ENCODE measurements around the gene OR5H6.

DNA sequence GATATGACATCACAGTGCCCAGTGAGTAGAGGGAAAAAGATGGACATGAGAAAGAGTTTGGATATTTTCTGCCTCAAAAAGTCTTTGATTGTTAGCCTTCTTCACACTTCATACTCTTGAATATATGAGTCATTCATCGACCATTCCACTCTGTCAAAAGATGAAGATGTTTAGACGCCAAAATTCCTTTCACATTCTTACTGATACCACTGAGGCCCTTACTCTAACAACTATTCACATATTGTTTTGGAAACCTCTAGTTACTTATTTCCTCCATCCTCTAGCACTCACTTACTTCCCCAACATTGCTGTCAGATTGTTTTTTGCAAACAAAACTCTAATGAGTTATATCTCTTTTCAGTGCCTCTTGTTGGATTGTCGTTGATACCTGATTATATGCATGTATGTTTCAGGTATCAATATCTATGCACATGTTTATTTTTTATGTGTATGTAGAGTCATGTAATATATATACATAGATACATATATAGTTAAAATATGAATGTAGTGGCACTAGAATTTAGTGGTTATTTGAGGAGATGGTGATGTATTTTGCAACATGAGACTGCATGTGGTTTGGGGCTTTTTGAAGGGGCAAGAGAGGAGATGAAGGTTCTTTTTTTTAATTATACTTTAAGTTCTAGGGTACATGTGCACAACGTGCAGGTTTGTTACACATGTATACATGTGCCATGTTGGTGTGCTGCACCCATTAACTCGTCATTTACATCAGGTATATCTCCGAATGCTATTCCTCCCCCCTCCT, 40.0 kb upstream of the OR5H6 start:
- TF ChIP-seq, protein P1, sequence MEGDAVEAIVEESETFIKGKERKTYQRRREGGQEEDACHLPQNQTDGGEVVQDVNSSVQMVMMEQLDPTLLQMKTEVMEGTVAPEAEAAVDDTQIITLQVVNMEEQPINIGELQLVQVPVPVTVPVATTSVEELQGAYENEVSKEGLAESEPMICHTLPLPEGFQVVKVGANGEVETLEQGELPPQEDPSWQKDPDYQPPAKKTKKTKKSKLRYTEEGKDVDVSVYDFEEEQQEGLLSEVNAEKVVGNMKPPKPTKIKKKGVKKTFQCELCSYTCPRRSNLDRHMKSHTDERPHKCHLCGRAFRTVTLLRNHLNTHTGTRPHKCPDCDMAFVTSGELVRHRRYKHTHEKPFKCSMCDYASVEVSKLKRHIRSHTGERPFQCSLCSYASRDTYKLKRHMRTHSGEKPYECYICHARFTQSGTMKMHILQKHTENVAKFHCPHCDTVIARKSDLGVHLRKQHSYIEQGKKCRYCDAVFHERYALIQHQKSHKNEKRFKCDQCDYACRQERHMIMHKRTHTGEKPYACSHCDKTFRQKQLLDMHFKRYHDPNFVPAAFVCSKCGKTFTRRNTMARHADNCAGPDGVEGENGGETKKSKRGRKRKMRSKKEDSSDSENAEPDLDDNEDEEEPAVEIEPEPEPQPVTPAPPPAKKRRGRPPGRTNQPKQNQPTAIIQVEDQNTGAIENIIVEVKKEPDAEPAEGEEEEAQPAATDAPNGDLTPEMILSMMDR (IDR thresholded peaks at IDR 0.05) = no peak
- TF ChIP-seq POLR2A (IDR thresholded peaks at IDR 0.05) = no peak

All from thyroid gland (tissue), 4 donors.